Kidney tubule cell (primary cell): ENCODE results near the gene MBNL2.

Experiments used
- DNase-seq: peaks from one replicate; pipeline ENCODE4 v3.0.0-alpha.2; 2018; ENCODE audit warnings: low spot score

The MBNL2 gene

GRCh38 chr13:97234236-97234635, 12.1 kb downstream of the MBNL2 start:
- no peak for DNase-seq

DNA sequence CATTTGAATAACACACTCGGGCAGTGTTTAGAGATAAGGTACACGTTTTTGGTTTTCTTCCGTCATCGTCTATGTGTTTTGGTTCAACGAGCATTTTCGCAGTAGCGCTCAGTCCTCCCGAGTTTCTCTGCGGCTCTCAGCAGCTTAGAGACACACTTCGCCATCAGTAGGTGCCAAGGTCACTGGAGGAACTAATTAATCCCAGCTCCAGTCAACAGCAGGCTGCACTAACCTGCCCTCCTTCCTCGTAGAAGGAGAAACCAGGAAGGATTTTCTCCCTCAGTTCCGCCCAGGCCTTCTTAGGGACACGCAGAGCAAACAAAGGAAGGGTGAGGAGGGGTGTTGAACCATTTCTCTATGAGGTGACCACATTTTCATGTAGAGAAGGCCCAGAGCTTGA, 12.6 kb downstream of the MBNL2 start:
- peak; percentile 62 for DNase-seq

DNA sequence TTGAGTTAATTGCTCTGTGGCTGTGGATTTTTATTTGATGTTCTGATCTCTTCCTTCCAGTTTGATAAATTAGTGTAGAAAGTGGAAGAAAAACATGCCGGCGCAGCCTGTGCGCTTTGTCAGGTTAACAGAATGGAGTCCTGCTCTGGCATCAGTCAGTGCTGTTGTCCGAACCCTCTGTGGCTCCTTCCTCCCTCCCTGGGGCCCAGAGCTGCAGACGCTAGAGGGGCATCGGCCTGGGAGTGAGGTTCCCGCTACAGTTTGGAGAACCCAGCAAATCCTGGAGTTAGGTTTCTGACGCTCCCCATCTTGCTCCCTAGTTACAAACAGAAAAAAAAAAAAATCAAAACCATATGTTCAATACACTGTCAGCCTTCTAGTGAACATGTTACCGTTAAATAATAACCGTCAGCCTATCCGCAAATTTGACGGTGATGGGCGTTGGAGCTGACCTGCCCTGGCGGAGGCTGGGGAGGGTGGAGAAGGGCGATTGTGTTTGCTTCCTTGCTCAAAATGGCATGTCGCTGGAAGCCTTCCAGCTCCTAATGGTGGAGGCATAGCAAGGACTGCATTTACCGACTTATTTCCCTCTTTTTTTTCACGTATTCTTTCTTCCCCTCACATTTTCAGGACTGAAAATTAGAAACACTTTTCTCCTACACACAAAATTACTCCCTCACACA, 13.6 kb downstream of the MBNL2 start:
- DNase-seq = peak; percentile 10

DNA sequence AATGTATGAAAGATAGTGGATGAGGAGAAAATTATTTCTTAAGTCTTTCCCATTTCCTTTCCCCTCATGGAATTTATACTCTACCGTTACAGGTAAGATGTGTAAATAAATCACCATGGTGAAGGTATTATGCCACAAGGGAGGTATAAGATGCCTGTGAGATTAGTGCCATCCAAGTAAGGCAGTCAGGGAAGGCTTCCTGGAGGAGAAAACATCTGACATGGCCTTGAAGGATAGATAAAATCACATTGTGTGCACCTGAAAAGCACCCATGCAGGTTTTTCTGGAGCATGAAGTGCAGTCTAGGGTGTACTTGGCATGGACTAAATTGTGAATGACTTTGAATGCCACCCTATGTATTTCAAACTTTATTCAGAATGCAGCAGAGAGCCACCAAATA, 15.3 kb downstream of the MBNL2 start:
- DNase-seq = no peak

DNA sequence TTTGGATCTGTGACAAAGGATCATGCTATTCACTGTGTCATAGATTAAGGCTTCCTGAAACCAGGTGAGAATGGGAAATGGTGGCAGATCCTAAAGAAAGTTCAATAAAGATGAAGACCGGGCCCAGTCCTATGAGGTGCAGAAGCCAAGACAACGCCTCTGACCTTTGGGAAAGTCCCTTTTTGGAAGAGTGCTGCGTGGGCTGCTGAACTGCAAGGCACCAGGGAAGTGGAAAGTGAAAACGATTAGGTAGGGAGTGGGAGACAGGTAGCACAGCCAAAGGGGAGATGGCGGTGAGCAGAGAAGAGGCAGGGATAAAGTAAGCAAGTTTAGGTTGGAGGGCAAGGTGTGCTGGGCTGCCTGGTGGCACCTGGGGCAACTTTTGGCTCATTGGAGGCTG, 16.3 kb downstream of the MBNL2 start:
- DNase-seq = no peak

- DNase-seq = no peak
Observed at GRCh38 chr13:97238883-97239282, 16.8 kb downstream of the MBNL2 start.

DNA sequence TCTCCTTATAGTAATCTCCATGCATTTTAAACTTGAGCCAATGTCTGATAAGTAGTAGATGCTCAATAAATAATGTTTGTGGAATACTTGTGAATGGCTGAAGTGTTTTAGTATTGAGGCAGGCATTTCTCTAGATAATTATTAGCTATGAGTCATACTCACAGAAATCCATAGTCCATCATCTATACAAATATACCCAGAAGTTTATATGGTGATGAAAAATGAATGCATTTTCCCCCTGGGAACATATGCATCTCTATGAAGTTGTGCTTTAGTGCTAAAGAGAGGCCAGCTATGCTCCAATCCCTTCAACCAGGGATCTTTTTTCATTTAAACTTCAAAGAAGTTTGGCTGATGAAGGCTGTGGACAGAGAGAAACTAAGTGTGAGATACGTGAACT, 17.2 kb downstream of the MBNL2 start:
- no peak for DNase-seq

DNA sequence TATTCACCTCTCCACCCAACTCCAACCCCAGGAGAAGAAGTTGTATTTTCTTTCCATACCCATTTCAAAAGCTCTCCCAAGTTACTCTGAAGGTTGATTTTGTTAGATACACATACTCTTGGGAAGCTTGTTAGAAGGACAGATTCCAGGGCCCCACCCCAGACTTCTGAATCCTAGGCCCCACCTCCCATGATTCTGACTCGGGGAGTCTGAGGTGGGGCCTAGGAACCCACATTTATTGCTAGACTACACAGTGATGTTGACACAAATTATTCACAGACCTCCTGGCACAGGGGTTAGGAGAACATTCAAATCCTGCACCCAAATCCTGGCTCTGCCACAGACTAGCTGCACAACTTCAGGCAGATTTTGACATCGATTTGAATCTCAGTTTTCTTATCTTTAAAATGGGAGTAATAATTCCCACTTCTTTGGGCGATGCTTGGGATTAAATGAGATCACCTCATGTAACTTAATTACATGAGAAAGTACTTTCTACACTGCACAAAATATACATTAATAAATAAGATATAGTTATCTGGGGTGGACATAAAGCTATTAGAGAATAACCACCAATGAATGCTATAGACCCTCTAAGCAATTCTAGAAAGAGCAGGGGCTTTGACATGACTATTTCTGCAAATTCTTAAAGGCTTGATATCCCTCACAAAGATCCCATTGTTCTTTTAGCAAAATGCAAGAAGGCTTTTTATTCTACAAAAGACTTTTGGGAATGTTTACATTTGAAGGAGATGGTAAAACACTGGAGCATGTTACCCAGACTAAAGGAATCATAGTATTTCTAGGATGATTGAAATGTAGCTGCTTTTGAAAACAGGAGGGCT, 18.0 kb downstream of the MBNL2 start:
- DNase-seq = no peak

DNA sequence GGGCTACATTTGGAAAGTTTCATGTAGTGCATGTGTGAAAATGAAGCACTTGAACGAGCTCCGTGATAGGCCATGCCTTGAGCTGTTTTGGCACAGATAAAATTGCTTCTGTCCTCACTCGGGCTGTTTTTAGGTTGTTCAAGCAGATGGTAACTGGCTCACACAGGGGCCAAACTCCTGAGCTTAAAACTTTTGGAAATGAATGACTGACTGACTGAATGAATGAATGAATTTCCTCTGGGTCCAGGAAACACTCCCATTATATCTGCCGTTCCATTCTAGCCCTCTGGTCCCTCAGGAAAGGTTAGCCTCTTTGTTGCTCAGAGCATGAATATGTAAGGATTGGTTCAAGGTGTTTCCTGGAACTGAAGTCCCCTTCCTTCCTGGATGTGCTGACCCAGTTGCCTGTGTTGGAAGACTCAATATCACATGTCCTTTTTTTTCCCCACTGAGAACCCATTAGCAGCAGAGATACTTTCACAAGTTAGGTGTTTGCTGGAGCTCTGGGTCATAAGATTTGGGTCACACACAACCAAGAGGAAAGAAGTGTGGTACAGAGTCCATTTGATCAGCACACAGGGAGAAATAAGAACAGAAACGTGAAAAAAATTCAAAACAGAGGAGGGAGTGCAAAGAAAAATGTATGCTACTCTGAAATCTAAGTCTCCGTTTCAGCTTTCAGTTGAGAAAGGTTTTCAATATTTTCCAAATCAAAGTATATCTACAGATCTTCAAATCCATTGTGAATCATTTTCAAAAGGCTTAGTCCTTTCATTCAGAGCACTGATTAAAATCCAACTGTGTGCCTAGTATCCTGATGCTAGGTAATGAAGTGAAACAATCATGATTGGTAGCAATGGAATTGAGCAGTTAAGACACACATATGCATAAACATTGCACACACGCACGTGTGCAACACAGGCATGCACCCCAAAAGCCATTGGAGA, 18.9 kb downstream of the MBNL2 start:
- DNase-seq = no peak

DNA sequence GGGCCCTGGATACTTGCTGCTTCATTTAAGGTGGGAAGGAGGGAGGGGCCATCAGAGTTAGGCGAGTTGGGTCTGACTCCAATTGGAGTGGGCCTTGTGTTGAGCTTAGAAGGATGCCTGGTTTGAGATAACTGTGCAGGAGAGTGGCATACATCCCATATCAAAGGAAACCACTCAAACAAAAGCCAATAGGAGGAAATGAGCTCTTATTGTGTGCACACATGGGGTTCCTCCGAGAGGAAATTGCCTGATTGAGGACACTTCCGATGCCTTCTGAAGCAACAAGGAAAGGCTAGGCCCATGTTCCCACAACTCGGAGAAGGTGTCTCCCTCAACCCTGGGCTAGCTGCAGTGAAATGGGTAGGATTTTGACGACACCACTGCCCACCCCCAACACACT, 19.6 kb downstream of the MBNL2 start:
- no peak for DNase-seq

GRCh38 chr13:97242755-97243497, 20.8 kb downstream of the MBNL2 start:
- DNase-seq = no peak

DNA sequence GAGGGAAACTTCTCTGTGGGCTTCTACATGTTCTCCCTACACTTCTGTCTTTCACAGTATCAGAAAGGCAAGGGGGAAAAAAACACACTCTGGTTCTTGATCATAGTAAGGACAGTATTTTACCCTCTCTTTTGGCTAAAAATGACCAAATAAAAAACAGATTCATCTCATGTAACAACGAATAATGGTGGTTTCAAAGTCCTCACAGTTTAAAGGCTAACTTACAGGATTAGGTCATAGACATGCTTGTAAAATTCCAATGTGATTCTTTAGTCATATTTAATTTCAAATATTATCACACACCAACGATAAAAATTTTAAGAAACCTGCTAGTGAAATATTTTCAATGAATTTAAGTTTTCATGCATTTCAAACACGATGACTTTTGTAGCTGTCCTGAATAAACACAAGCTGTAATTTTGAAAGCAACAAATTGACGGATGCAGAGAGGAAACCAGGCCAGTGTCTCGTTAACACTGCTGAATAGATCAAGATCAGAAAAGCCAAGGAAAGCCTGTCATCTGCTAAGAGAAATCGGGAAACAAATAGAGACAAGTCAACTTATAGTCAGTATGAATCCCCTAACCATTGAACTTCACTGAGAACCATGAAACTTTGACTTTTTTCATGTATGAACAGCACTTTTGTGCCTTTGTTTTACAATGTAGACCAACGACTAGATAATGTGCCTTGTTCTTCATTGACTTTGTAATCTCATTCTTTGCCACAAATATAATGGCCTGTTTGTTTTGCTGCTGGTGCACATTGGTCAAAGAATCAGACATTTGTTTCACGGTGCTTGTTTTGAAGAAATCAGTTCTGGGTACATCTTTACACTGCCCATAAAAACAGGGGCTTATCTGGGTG, 22.0 kb downstream of the MBNL2 start:
- no peak for DNase-seq

GRCh38 chr13:97245011-97245410, 22.9 kb downstream of the MBNL2 start:
- DNase-seq = no peak

DNA sequence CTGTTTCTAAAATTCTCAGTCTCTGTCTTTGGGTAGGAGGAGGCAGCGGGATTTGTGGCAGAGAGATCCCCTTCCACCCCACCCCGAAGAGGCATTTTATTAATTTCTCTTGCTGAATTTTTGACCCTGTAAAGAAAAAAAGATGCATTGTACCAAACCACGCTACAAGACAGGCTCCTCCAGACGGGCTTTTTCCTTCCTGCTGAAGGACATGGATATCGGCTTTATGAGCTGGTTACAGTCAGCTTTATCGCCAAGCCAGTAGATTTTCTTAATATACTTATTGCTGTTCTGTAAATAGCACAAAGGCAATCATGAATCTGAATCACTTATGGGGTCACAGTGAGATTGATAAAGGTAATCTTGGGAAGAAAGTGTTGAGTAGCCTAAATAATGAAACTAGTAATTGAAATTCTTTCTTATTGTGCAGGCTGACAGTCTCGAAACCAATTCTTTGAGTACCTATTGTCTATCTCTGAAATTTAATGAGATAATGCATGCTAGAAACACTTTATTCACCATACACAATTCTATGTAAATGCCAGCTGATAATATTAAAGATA, 24.5 kb downstream of the MBNL2 start:
- DNase-seq = no peak

- no peak for DNase-seq
Observed at GRCh38 chr13:97248243-97248642, 26.1 kb downstream of the MBNL2 start.

- no peak for DNase-seq
Observed at GRCh38 chr13:97249093-97249795, 27.1 kb downstream of the MBNL2 start.

- DNase-seq = no peak
Observed at GRCh38 chr13:97249796-97250495, 27.8 kb downstream of the MBNL2 start.

DNA sequence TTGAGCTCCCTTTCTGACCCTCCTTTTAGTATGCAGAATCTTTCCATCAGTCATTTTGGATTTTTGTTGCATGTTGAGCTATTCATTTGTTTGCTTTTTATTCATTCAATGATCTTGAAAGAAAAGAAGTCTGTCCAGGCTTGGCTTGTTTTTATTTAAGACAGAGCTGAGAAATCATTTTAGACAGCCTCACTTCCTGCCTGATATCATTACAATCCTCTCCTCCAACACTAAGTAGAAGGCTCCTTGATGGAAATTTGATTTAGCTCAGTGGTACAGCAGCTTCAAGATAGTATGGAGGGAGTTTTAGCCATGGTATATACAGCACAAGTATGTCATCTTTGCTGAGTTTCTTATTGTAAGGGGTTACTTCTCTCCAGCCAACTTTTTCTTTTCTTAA, 28.4 kb downstream of the MBNL2 start:
- no peak for DNase-seq

GRCh38 chr13:97252735-97253134, 30.6 kb downstream of the MBNL2 start:
- no peak for DNase-seq
